HG03097 (cell line): ENCODE measurements around the gene TRHDE.
"Not testable (repeated sequence)": the region's sequence is repeated elsewhere in the genome, so short reads cannot be mapped to it uniquely, and the experiment has no call there.

Experiments used
- ATAC-seq: cut with Tn5 transposase; IDR thresholded peaks from one replicate; pipeline ENCODE4 v1.9.1; 2021; ENCODE audit not compliant: unreplicated experiment, low FRiP score

TRHDE gene

DNA sequence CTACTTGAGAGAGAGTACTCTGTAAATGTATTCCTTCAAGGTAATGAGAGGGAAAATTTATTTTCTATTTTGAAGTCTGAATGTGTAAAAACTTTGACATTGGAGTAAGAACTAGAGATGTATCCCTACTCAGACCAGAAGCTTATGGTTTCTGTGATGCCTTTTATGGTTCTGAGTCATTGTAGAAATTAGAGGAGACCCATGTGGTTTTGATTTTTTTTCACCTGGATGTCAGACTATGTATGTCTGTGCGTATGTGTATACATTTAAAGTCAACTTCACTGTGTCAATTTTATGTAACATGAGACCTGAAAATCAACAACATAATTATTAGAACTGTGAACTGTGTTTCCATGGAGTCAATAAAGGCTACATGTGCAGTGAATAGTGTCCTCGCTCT is 302.0 kb downstream of the TRHDE start:
- ATAC-seq = no peak

DNA sequence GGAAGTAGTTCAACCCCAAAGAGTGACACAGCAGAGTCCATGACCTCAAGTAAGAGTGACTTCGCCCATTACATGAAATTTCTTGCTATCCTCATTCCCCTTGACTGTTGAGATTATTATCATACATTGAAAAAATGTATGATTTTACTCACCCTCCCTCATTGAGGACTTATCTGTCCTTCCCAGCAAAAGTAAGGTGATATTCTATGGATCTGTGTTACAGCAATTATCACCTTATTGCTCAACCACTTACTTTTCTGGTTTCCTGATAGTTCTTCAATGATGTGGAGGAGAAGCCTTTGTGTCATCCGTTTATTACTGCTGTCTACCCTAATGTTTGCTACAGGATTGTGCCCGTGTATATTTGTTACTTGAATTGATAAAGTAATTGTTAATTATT is 306.2 kb downstream of the TRHDE start:
- ATAC-seq = no peak

DNA sequence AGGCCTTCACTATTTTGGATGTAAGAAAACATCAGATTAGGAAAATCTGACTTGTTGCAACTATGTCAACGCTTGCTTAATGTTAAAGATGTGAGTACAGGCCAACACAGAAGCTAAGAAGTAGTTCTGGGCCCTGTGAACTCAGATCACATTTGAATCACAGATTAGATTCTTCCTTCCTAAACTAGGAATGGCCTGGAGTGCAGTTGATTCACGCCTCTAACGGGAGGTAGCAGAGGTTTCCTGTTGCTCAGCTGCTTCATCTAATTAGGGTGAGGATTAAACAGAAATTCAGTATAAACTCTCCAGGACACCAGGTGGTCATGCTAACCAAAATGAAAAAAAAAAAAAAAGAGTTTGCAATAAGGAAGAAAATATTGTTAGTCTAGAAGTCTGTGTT is 314.3 kb downstream of the TRHDE start:
- ATAC-seq = no peak

DNA sequence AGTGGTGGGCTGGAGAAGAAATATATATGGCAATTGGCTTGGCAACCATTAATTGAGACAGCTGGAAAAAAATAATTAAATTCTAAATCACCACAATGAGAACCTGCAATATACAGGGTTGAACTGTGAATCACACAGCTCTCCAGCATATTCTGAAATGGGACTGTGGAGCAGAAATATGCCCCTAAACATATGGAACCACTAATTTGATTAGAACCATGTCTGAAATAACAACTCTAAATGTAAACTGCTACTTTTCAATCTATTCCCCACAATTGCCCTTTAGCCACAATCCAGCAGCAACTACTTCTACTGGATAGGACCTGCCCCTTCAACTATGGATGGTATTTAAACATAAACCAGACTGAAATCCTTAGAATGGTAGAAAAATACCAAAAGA is 330.4 kb downstream of the TRHDE start:
- no peak for ATAC-seq

DNA sequence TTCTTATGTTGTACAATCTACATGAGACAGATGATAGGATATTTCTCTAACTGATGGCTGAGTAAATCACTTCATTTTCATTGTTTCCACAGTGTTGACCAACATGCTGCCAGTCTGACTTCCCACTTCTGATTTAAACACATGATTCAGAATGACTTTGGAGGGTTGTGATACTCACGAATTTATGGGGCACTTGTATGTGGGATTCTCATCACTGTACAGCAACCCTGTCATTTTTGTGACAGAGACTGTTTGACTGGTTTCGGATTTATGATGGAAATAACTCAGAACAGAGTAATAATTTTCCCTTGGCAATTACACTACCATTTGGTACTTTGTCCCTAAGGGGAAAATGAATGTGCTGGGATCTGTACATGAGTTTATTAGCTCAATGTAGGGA is 333.8 kb downstream of the TRHDE start:
- no peak for ATAC-seq

DNA sequence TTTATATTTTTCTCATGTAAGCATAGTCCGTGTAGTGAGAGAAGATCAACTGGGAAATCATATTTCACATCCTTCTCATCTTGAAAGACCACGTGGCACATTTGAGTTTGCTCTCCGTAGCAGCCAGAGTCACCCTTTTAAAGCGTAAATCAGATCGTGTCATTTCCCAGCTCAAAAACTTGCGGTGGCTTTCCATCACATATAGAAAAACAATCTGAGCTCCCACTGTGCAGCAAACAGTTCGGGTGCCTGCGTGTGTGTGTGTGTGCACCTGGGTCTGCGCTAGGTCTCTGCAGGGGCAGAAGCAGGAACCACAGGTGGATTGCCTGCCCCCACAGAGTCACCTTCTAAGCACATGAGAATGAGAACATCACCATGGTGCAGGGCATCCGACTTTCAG is 338.2 kb downstream of the TRHDE start:
- no peak for ATAC-seq

DNA sequence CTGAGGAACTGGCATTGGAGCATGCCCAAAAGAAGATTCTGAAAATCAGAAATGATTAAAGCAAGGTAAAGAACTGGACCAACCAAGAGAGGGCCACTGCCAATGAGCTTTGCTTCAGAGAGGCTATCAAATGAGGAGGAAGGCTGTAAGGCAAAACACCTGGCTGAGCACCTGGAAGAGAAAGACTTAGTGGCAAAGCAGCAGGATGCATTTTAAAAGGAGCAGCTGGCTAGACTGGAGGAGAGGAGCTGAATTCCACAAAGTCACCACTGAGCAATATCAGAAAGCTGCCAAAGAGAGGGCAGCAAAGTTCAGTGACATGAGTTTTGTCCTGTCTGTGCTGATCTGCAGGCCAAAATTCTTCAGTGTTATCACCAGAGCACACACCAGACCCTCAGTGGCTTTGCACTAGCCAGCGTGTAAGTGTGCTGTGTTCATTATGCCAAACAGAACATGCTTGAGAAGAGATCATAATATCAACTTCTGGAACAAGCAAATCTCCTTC is 338.7 kb downstream of the TRHDE start:
- ATAC-seq = no peak

DNA sequence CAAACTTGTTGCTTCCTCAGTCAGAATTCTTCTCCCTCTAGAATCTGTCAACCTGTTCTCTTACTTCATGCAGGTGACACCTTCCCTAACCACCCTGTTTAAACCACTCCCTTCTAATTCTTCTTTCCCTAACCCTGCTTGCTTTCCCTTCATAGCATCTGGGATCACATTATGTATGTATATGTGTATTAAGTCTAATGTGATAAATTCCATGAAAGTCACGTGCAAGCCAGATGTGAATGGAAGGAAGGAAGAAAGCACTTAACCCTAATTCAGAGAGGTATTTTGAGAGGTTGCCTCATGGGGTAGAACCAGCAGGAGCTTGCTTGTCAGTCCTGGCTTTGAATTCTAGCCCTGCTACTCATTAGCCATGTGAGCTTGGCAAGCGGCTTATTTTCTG is 340.0 kb downstream of the TRHDE start:
- no peak for ATAC-seq

DNA sequence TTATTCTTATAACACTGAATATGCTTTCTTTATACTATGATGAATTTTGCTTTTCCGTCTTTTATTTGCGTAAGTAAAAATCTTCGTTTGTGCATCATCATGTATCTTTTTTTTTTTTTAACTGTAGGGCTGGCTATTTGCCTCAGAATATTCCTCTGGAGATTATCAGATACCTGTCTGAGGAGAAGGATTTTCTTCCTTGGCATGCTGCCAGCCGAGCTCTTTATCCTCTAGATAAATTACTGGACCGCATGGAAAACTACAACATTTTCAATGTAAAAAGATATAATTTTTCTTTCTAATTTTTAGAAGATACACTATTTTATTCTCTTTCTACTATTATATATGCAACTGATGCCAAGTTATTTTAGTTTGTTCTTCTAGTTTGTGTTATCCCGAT is 346.6 kb downstream of the TRHDE start:
- no peak for ATAC-seq

DNA sequence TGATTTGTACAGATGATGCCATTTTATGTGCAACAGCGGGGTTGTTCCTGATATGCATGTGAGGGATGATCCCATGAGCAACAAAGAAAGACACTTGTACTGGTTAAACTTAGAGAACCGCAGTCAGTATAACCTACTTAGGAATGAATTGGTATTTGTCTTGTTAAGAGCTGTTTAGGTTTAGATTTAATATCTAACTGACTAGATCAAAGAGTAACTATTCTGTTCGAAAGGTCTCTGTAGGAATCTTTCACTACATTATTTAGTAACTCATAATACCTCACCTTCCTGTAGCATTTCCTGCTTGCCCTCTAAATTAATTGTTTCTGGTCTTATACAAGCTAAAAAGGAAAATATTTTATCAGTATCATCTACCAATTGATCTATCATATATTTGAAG is 350.4 kb downstream of the TRHDE start:
- ATAC-seq = peak; percentile 88

DNA sequence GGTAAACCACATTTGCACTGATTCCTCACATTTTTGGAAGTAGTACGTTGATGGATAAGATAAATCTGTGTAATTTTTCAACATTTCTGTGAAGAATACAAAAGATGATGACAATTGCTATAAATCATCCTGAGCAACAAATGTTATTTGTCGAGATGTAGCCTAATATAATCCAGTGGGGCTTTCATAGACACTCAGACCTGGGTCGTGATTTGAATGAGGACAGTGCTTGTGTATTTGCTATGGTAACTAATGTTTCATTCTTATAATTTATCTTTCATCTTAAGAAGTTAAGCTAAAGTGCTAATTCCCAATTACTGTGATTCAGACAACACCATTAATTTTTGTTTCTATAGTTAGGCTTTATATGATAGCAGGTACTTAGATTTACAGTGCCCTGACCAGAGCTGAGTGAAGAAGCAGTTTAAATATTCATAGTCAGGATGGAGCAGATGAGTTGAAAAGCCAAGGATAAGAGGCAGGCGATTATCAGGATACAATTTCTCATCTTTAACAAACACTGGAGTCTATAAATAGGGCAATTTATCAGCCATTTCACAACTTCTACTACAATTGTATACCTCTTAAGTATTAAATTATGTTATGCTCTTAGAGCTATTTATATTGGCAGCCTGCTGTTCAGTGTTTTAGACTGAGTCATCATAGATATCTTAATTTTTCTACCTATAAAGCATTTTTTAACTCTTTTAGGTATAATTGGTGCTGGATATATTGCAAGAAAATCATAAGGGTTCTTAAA is 359.9 kb downstream of the TRHDE start:
- no peak for ATAC-seq

DNA sequence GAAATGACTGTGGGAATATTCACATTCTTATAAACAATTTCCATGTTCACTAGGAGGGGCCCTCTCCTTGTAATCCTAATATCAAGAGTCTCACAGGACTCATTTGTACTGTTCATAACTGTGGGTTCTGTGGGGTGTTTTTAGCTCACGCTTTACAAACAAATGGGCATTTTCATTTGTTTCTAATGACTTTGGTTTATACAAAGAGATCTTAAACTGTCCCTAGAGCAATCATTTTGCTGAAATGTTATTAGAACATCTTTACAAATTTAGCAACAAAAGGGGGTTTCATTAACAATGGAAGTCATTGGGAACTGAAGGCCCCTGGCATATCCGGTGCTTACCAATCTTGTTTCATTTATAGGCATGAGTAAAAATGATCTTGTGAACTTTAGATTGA is 370.5 kb downstream of the TRHDE start:
- no peak for ATAC-seq

DNA sequence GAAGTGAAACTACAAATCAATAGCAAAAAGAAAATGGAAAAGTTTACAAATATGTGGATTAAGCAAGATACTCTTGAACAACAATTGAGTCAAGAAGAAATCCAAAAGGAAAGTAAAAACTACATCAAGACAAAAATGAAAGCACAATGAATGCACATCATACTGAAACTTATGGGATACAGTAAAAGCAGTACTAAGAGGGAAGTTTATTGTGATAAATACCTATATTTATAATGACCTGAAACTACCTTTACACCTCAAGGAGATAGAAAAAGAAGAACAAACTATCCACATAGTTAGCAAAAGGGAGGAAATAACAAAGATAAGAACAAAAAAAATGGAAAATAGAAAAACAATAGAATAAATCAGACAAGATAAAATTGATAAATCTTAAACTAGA is 375.0 kb downstream of the TRHDE start:
- peak; percentile 65 for ATAC-seq

DNA sequence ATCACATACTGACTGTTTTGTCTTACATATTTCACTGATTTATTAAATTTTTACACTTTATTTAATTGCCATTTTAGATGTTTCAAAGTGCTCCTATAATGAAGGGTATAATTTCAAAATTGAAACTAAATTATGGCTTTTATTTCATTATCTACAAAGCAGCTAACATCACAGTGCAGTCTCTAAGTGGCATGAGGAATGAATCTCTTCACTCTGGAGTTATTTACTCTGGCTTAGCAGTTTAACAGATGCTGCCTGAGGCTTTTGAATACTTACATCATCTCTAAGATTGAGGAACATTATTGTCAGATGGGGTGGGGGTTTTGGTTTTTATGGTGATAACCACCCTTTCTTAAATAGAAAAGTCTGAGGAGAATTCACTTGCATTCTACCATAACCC is 386.4 kb downstream of the TRHDE start:
- ATAC-seq = no peak

DNA sequence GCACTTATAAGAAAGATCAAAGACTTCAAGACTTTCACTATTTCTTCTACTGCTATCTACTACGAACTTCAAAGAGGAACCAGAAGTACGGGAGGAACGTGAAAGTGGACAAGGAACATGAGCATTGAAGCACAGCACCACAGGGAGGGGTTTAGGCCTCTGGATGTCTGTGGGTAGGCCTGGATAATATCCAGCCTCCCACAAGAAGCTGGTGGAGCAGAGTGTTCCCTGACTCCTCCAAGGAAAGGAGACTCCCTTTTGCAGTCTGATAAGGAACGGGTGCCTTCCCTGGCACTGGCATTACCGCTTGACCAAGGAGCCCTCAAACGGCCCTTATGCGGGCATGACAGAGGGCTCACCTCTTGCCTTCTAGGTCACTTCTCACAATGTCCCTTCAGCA is 388.0 kb downstream of the TRHDE start:
- ATAC-seq = not testable (repeated sequence)

DNA sequence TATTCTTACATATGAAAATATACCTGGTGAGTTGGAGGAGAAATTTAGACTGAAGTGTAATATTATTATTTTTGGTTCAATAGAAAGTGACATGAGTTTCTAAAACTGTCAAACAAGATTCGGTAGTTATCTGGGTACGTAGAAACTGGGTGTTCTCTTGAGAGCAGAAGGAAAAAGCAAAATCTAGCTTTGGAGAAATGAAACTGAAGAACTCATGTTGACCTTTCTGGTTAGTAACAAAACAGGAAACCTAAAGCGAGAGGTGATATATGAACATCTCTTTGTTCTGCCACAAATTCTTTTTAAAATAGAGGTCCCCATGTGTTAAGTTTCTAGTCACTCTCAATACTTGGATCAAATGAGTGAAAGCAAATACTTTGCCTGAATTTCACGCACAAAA is 401.7 kb downstream of the TRHDE start:
- peak; percentile 88 for ATAC-seq

DNA sequence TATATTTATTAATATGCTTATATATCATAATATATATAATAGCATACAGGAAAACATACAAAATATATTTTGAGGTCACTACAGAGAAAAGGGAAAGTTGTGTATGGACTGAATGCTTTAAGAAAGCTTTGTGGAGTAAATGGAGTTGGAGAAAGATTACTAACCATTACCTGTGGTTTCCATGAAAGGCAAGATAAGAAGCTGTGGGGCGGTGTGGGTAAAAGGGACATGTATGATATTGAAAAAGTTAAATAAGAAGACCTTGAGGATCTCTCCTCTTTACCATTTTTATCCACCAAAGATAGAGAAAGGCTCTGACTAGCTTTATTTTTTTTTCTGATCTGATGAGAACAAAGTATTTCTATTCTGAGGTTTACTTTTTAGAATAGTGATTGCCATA is 404.4 kb downstream of the TRHDE start:
- ATAC-seq = no peak

DNA sequence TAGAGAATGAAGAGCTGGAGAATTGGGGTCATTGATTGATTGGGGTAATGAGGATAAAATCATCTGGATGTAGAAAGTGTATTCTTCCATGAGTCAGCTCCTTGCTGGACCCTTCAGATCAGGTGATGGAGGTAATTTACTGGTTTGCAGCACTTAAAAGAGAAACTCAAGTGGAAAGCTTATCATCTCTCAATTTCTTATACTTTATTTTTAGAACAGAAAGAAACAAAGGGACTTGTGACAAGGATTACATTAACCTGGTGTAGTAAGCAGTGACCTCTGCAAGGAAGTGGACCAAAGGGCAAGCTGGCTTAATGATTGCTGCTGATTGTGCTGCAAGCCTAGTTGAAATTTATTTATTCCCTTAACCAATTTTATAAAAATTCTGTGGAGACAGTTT is 405.0 kb downstream of the TRHDE start:
- no peak for ATAC-seq

DNA sequence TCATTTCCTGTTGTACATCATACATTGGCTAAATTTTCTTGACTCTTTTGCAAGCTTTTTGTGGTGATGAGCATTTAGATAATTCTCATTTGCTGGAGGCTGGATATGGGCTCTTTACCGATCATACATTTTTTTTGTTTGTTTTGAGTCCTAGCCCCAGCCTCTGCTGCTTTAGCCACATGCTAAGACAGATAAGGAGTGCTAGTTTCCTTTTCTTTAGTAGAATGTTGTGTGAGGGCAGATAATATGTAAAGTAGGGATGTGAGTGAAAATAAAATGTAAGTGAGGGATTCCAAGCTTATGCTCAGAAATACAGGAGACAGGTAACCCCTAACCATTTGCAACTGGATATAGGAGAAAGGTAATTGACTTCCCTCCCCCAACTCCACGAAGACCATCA is 405.7 kb downstream of the TRHDE start:
- ATAC-seq = no peak

DNA sequence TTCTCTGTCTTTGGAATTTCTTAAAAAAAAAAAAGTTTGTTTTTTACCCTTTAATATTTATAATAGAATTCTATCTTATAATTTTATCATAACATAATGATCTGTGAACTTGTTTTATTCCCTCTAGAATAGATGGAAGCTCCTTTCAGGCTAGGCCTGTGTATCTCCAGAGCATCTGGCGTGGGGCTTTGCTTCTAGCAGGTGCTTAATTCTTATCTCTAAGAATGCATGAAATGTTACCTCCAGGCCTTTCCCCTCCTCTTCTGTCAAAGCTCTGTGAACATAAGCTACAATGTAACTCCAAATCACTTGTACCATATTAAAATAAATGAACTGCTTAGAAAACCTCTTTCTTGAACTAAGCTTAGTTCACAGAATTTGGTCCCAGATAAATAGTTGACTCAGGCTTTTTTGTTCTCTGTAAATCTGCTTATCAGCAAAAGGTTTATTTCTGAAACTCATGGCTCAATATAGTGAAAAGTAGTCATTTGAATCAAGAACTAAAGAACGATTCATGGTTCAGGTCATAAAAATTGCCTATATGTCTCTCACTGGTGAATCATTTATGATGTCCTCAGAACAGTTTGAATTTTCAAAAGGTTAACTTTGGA is 407.1 kb downstream of the TRHDE start:
- ATAC-seq = no peak

DNA sequence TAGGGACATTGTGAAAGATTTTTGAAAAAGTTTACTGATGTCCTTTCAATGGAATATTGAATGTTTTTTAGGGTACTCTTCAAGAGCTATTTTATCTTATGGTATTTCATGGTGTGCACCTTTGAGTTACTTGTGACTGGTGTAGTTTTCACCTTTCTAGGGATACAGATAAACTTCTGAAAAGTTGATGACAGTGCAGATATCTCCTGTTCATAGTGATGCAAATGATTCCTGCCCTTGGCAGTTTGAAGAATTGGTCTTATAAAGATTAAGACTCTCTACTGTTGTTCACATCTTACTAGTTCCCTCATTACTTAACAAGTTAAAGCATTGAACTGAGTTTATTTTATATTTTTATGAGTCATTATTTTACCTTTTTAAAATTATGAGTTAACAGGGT is 408.9 kb downstream of the TRHDE start:
- no peak for ATAC-seq

DNA sequence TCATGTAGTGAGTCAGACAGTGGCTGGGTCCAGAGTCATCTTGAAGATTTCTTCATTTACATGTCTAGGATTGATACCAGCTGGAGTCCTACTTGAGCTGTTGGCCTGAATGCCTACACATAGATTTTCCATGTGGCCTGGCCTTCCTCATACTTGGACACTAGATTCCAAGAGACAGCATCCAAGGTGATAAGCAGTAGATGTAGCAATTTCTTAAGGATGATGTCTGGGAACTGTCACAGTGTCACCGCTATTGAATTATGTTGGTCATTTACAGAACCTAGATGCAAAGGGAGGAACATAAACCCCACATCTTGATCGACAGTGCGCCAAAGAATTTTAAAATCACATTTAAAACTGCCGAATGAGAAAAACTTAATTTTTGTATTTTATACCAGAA is 412.3 kb downstream of the TRHDE start:
- ATAC-seq = no peak
